K562 (cell line): Measurements from ENCODE around the gene SRGAP3. TPM values are rescaled to one million over a fixed set of nuclear protein-coding genes. Genes with fewer than 3 reads are reported as not detected.

Experiments used
- ATAC-seq: fragments of 200-7000 bp; cut with Tn5 transposase; 3 replicates; pipeline ENCODE4 v1.9.1; 2020; ENCODE audit warnings: moderate library complexity
- BruUV-seq: library from RNA; stranded (reverse); fragments of 400-500 nt; replicated peaks from 2 replicates; lab custom pipeline; 2021; lab: Mats Ljungman, UMichigan
- CTCF ChIA-PET: fragments of 300-600 bp; formaldehyde crosslinking; extraction: SDS; loops from one replicate; lab custom pipeline; 2021; ENCODE audit warnings: low intra/inter-chr PET ratio; lab: Yijun Ruan, JAX
- POLR2A ChIA-PET: fragments of 300-600, 350-650 bp; sonication (Branson Sonifier 250); formaldehyde crosslinking; extraction: SDS; loops from one replicate; lab custom pipeline; 2021; ENCODE audit warnings: antibody characterized with exemption, inconsistent platforms; lab: Yijun Ruan, JAX
- DNase-seq, 4 experiments: peaks; one replicate each; pipeline versions ENCODE4 v3.0.0 to v3.0.0-alpha.2; 2011 to 2018; ENCODE audit warnings: low spot score in 3 of 4, mixed read lengths in 3 of 4; ENCODE audit errors: extremely low read depth in 1 of 4
- FAIRE-seq: peaks from 2 replicates; lab custom pipeline; 2011; peaks lifted over from hg19 to GRCh38; lab: Jason Lieb, UNC
- H2AFZ ChIP-seq: 2 replicates; pipeline ENCODE4 v1.6.0; 2011; ENCODE audit warnings: low read depth, low read length, control low read depth, inconsistent platforms
- H3K27ac ChIP-seq: fragments of 200-600 bp; 3 replicates; pipeline ENCODE4 v1.8.0; 2011; ENCODE audit warnings: low read depth, mild to moderate bottlenecking, control low read depth, inconsistent platforms, low read length, moderate library complexity, mixed read lengths; ENCODE audit errors: extremely low read depth
- H3K27me3 ChIP-seq, 2 experiments: fragments of 300-600 bp in 1 of 2; 2 replicates in 1 of 2; 3 replicates in 1 of 2; pipeline versions ENCODE4 v1.6.0 to v1.8.0; 2011; ENCODE audit warnings: inconsistent platforms in 2 of 2, low read length in 2 of 2, mild to moderate bottlenecking in 1 of 2, mixed read lengths in 1 of 2, moderate library complexity in 1 of 2; ENCODE audit not compliant: control insufficient read depth in 2 of 2, insufficient read depth in 2 of 2
- H3K36me3 ChIP-seq: fragments of 300-600 bp; 3 replicates; pipeline ENCODE4 v1.8.0; 2011; ENCODE audit warnings: mild to moderate bottlenecking, low read length, inconsistent platforms; ENCODE audit not compliant: control insufficient read depth, insufficient read depth
- H3K4me1 ChIP-seq, 2 experiments: fragments of 200-600 bp in 1 of 2; replicated peaks in 1 of 2; 2 replicates in 1 of 2; 3 replicates in 1 of 2; pipeline versions ENCODE4 v1.5.1 to v1.8.0; 2011; ENCODE audit warnings: inconsistent platforms in 2 of 2, low read length in 2 of 2, mild to moderate bottlenecking in 1 of 2, mixed read lengths in 1 of 2, moderate library complexity in 1 of 2; ENCODE audit not compliant: control insufficient read depth in 2 of 2, insufficient read depth in 2 of 2
- H3K4me2 ChIP-seq: 2 replicates; pipeline ENCODE4 v1.6.1; 2011; ENCODE audit warnings: low read length, control low read depth, inconsistent platforms, mixed read lengths; ENCODE audit not compliant: insufficient read depth
- H3K4me3 ChIP-seq: fragments of 200-600 bp; sonication (generic), shearing (Covaris generic); 2 replicates; pipeline ENCODE4 v1.5.1; 2016; ENCODE audit warnings: control low read depth, inconsistent platforms
- H3K79me2 ChIP-seq: fragments of 200-600 bp; 3 replicates; pipeline ENCODE4 v1.8.0; 2011; ENCODE audit warnings: low read length, inconsistent platforms; ENCODE audit not compliant: control insufficient read depth, insufficient read depth
- H3K9ac ChIP-seq, 2 experiments: 2 replicates each; pipeline versions ENCODE4 v1.6.0 to v1.6.1; 2011; ENCODE audit warnings: low read depth in 2 of 2, low read length in 2 of 2, control low read depth in 1 of 2, inconsistent platforms in 1 of 2, mild to moderate bottlenecking in 1 of 2, mixed read lengths in 1 of 2; ENCODE audit not compliant: insufficient read depth in 1 of 2
- H3K9me1 ChIP-seq: one replicate; pipeline ENCODE4 v1.6.0; 2011; ENCODE audit warnings: inconsistent platforms, mild to moderate bottlenecking, low read length, moderate library complexity; ENCODE audit not compliant: control insufficient read depth, insufficient read depth
- H3K9me3 ChIP-seq: replicated peaks from 2 replicates; pipeline ENCODE4 v1.5.1; 2011; ENCODE audit warnings: low read depth, low read length, inconsistent platforms; ENCODE audit not compliant: control insufficient read depth, insufficient read depth
- H4K20me1 ChIP-seq: replicated peaks from 2 replicates; pipeline ENCODE4 v1.6.1; 2011; ENCODE audit warnings: low read length, inconsistent platforms, mixed read lengths; ENCODE audit not compliant: control insufficient read depth, insufficient read depth
- BCL6 ChIP-seq: fragments of 250-450 bp; sonication (Bioruptor Pico); IDR thresholded peaks from 2 replicates; pipeline ENCODE4 v1.4.0; 2020
- EWSR1 ChIP-seq: fragments of 450-650 bp; IDR thresholded peaks from 2 replicates; pipeline ENCODE4 v1.6.1; 2018; ENCODE audit warnings: borderline replicate concordance, mild to moderate bottlenecking, low read depth, moderate library complexity; ENCODE audit not compliant: partially characterized antibody
- JUNB ChIP-seq: fragments of 450-650 bp; formaldehyde crosslinking; conservative IDR thresholded peaks from 2 replicates; pipeline ENCODE4 v1.4.0; 2020; ENCODE audit warnings: mild to moderate bottlenecking
- KDM1A ChIP-seq, 2 experiments: fragments of 450-650 bp; IDR thresholded peaks; 2 replicates each; pipeline ENCODE4 v1.6.1; 2016; ENCODE audit warnings: mild to moderate bottlenecking in 2 of 2
- SOX6 ChIP-seq: fragments of 450-650 bp; IDR thresholded peaks from 2 replicates; pipeline ENCODE4 v1.6.1; 2014; ENCODE audit warnings: mild to moderate bottlenecking
- YY1 ChIP-seq, 3 experiments: IDR thresholded peaks; 2 replicates each; pipeline ENCODE4 v1.6.1; 2011; ENCODE audit warnings: low read length in 2 of 3, mild to moderate bottlenecking in 2 of 3, moderate library complexity in 2 of 3, borderline replicate concordance in 1 of 3, control low read depth in 1 of 3, low read depth in 1 of 3; ENCODE audit not compliant: insufficient read depth in 3 of 3, insufficient replicate concordance in 2 of 3, control insufficient read depth in 1 of 3, insufficient read length in 1 of 3; ENCODE audit errors: extremely low read depth in 1 of 3
- ZNF23 ChIP-seq: fragments of 250-450 bp; sonication (Bioruptor Pico); IDR thresholded peaks from 2 replicates; pipeline ENCODE4 v1.4.0; 2020; ENCODE audit warnings: mild to moderate bottlenecking
- ZNF263 ChIP-seq: sonication (generic); formaldehyde crosslinking; IDR thresholded peaks from 2 replicates; pipeline ENCODE4 v1.8.0; 2022; ENCODE audit warnings: mild to moderate bottlenecking, missing genetic modification reagents, borderline replicate concordance
- ZNF280A ChIP-seq: fragments of 450-650 bp; IDR thresholded peaks from 2 replicates; pipeline ENCODE4 v1.6.1; 2018; ENCODE audit warnings: mild to moderate bottlenecking, low read depth; ENCODE audit not compliant: partially characterized antibody
- WGBS: fragments of 100-300 bp; shearing (Covaris generic); methylation state at CpG from one replicate; pipeline ENCODE4 v1.1.6; 2016; ENCODE audit warnings: low coverage, mixed read lengths; ENCODE audit not compliant: insufficient coverage; ENCODE audit errors: missing lambda C conversion rate; 5-methylcytosine and 5-hydroxymethylcytosine counted together
- in situ Hi-C: fragments of 300-500 bp; cut with MboI; formaldehyde crosslinking; loops from 4 replicates; pipeline ENCODE4 v1.15.0; 2018; ENCODE audit warnings: inconsistent platforms, mixed read lengths
- intact Hi-C: fragments of 100-400 bp; cut with micrococcal nuclease; formaldehyde crosslinking; loops from 2 replicates; pipeline ENCODE4 v1.14.2; 2022
- polyA plus RNA-seq, 8 experiments: library from polyadenylated mRNA; depleted of rRNA in 4 of 8; stranded (reverse) in 5 of 8; unstranded in 3 of 8; fragments of >200 nt; fragmentation: Nextera tagmentation in 2 of 8; fragmentation: Illumina TruSeq in 1 of 8; extraction: Ambion mirVana in 2 of 8; extraction: Trizol in 1 of 8; gene quantifications; 2 replicates each; pipeline versions ENCODE4 v1.2.1 to v1.2.3, GENCODE V29; 2011 to 2014; ENCODE audit warnings: inconsistent platforms in 1 of 8, missing spikeins in 1 of 8
- total RNA-seq, 7 experiments: library from RNA; depleted of rRNA in 6 of 7; stranded (reverse); fragments of >200 nt in 6 of 7; fragmentation: Illumina TruSeq in 2 of 7; extraction: Trizol in 2 of 7; gene quantifications; 2 replicates each; pipeline versions ENCODE4 v1.2.1 to v1.2.3, GENCODE V29; 2011 to 2021; ENCODE audit warnings: low replicate concordance in 1 of 7
- TF ChIP-seq, protein P1 (sequence below): fragments of 450-650 bp; formaldehyde crosslinking; conservative IDR thresholded peaks from 2 replicates; pipeline ENCODE4 v1.4.0; 2022; ENCODE audit warnings: mild to moderate bottlenecking, missing genetic modification characterization
- TF ChIP-seq, protein P2 (sequence below): fragments of 250-450 bp; sonication (Bioruptor Pico); IDR thresholded peaks from 2 replicates; pipeline ENCODE4 v1.8.0; 2022; ENCODE audit warnings: inconsistent platforms, mild to moderate bottlenecking, moderate library complexity, borderline replicate concordance
- TF ChIP-seq, protein P3 (sequence below): fragments of 450-650 bp; IDR thresholded peaks from 2 replicates; pipeline ENCODE4 v1.6.1; 2014; ENCODE audit warnings: low read depth, mild to moderate bottlenecking, moderate library complexity, borderline replicate concordance
- TF ChIP-seq, protein P4 (sequence below): fragments of 450-650 bp; formaldehyde crosslinking; IDR thresholded peaks from 2 replicates; pipeline ENCODE4 v1.4.0; 2020; ENCODE audit warnings: mild to moderate bottlenecking, mixed read lengths

SRGAP3 gene
- total and polyA plus RNA-seq, 9 of the 15 experiments (the other 6 are each of a cell fraction or from before 2014, with no cell fraction given): 0.11 to 0.85 (median 0.35) TPM; not detected in 2

GRCh38 chr3:9185046-9185445 lies 64.4 kb downstream of the SRGAP3 start:
- WGBS: 0% methylated on average over 3 of the region's 3 CpGs
- DNase-seq (no peak), FAIRE-seq (no peak), ATAC-seq (no peak)
- no peaks in the 10 kb centered on the region for H3K79me2 ChIP-seq
- ChIA-PET POLR2A (interaction anchor here (0.9 kb wide), 1 partner anchor 9 kb away, joined by 3 read pairs; no protein-coding TSS in a partner anchor), CTCF (no interaction called here)
- no peak overlapping the region for H3K9ac ChIP-seq
- H3K4me3 ChIP-seq: no peak overlapping the region
- intact Hi-C loops (no loop called here), in situ Hi-C loops (no loop called here)
- peaks cover under 1% of the 10 kb centered on the region; the same call in 1 of the 2 replicates for H4K20me1 ChIP-seq
- BruUV-seq: no TSS peak
- H2AFZ ChIP-seq: no peak overlapping the region
- no peaks in the 10 kb centered on the region for H3K9me3 ChIP-seq
- H3K4me1 ChIP-seq: no peaks in the 10 kb centered on the region
- peaks cover 35 to 43% of the 10 kb centered on the region in 2 experiments for H3K27me3 ChIP-seq
- H3K4me2 ChIP-seq: no peak overlapping the region
- H3K27ac ChIP-seq: no peak overlapping the region
- no peaks in the 10 kb centered on the region for H3K36me3 ChIP-seq
- no peaks in the 10 kb centered on the region for H3K9me1 ChIP-seq
- TF ChIP-seq EWSR1 (no peak), ZNF280A (no peak), ZNF263 (CRISPR knock-in tag) (no peak), BCL6 (no peak), ZNF23 (CRISPR knock-in tag) (no peak), YY1 (IDR thresholded peaks at IDR 0.05; ENCODE audit: borderline replicate concordance in 1 of 3, control insufficient read depth in 1 of 3, extremely low read depth in 1 of 3, insufficient read depth in 3 of 3, insufficient read length in 1 of 3, insufficient replicate concordance in 2 of 3, low read depth in 1 of 3, low read length in 2 of 3) (no peak), KDM1A (IDR thresholded peaks at IDR 0.05) (no peak), JUNB (no peak), SOX6 (no peak)
- TF ChIP-seq, protein P1, sequence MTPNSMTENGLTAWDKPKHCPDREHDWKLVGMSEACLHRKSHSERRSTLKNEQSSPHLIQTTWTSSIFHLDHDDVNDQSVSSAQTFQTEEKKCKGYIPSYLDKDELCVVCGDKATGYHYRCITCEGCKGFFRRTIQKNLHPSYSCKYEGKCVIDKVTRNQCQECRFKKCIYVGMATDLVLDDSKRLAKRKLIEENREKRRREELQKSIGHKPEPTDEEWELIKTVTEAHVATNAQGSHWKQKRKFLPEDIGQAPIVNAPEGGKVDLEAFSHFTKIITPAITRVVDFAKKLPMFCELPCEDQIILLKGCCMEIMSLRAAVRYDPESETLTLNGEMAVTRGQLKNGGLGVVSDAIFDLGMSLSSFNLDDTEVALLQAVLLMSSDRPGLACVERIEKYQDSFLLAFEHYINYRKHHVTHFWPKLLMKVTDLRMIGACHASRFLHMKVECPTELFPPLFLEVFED (CRISPR knock-in tag): no peak
- TF ChIP-seq, protein P2, sequence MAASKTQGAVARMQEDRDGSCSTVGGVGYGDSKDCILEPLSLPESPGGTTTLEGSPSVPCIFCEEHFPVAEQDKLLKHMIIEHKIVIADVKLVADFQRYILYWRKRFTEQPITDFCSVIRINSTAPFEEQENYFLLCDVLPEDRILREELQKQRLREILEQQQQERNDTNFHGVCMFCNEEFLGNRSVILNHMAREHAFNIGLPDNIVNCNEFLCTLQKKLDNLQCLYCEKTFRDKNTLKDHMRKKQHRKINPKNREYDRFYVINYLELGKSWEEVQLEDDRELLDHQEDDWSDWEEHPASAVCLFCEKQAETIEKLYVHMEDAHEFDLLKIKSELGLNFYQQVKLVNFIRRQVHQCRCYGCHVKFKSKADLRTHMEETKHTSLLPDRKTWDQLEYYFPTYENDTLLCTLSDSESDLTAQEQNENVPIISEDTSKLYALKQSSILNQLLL (CRISPR knock-in tag): no peak
- TF ChIP-seq, protein P3, sequence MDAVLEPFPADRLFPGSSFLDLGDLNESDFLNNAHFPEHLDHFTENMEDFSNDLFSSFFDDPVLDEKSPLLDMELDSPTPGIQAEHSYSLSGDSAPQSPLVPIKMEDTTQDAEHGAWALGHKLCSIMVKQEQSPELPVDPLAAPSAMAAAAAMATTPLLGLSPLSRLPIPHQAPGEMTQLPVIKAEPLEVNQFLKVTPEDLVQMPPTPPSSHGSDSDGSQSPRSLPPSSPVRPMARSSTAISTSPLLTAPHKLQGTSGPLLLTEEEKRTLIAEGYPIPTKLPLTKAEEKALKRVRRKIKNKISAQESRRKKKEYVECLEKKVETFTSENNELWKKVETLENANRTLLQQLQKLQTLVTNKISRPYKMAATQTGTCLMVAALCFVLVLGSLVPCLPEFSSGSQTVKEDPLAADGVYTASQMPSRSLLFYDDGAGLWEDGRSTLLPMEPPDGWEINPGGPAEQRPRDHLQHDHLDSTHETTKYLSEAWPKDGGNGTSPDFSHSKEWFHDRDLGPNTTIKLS: no peak
- TF ChIP-seq, protein P4, sequence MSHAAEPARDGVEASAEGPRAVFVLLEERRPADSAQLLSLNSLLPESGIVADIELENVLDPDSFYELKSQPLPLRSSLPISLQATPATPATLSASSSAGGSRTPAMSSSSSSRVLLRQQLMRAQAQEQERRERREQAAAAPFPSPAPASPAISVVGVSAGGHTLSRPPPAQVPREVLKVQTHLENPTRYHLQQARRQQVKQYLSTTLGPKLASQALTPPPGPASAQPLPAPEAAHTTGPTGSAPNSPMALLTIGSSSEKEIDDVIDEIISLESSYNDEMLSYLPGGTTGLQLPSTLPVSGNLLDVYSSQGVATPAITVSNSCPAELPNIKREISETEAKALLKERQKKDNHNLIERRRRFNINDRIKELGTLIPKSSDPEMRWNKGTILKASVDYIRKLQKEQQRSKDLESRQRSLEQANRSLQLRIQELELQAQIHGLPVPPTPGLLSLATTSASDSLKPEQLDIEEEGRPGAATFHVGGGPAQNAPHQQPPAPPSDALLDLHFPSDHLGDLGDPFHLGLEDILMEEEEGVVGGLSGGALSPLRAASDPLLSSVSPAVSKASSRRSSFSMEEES (CRISPR knock-in tag): no peak
